Endometrial microvascular endothelial cells (primary cell): ENCODE measurements around the gene DSG1. TPM values are rescaled to one million over a fixed set of nuclear protein-coding genes. Genes with fewer than 3 reads are reported as not detected.

Experiments
- in situ Hi-C: cut with HindIII; loops from 2 replicates; pipeline ENCODE4 v1.10.0; 2017; ENCODE audit warnings: low sequenced_read_pairs, low pct_unique_long_range_greater_than_20kb; ENCODE audit errors: inconsistent ontology term
- total RNA-seq: library from RNA; depleted of rRNA; stranded (reverse); fragments of >200 nt; gene quantifications from one replicate; pipeline ENCODE4 v1.2.3, GENCODE V29; 2015; ENCODE audit errors: inconsistent ontology term

DSG1 gene
- total RNA-seq, 1 donor from 2014 or later, result not detected

DNA sequence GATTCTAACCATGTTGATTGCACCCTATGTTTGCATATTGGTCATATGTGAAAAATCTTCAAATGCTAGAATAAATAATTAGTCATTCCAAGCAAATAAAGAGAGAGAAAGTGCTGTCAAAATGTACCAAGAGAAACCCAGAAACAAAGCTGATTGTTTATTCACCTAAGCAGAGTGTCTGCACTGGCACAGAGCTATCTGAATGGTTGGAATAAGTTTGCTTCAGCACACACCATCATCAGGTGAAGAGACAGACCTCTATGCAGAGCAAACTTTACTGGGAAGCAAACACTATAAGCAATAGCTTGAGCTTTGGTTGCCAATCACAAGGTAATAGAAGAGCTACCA, 84.0 kb downstream of the DSG1 start:
- in situ Hi-C loops, result no loop called here

DNA sequence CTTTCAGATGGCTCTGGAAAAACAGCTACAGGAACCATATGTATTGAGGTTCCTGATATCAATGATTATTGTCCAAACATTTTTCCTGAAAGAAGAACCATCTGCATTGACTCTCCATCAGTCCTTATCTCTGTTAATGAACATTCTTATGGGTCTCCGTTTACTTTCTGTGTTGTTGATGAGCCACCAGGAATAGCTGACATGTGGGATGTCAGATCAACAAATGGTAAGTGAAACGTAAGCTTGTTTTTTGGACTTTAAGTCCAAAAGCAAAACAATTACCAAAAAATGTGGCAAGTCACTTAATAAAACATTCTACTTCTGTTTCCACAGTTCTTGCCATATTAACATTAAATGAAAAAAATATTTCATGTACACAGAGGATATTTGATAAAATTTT, 85.4 kb downstream of the DSG1 start:
- in situ Hi-C loops, result no loop called here

Other genes starting within 250 kb of the DSG1 start
- gene DSC2, start 215.7 kb upstream of the DSG1 start, total RNA-seq, result not detected
- not detected for gene DSC1, start 155.3 kb upstream of the DSG1 start, total RNA-seq
- gene DSG4, start 58.6 kb downstream of the DSG1 start, total RNA-seq, result not detected
- not detected for gene DSG3, start 129.6 kb downstream of the DSG1 start, total RNA-seq
- gene DSG2, start 180.0 kb downstream of the DSG1 start, total RNA-seq, result not detected